Endothelial cell of umbilical vein (primary cell): ENCODE measurements around the gene OTOS. TPM values are rescaled to one million over a fixed set of nuclear protein-coding genes. Genes with fewer than 3 reads are reported as not detected.

Experiments
- BruUV-seq: library from RNA; stranded (reverse); fragments of 400-500 nt; replicated peaks from 2 replicates; lab custom pipeline; 2021; lab: Mats Ljungman, UMichigan
- CTCF ChIA-PET: fragments of 300-600, 350-600 bp; sonication (Branson Sonifier 250); formaldehyde crosslinking; loops from one replicate; lab custom pipeline; 2021; ENCODE audit warnings: antibody characterized with exemption, inconsistent platforms; lab: Charles Lee
- POLR2A ChIA-PET: fragments of 300-600, 350-600 bp; sonication (Branson Sonifier 250); formaldehyde crosslinking; loops from one replicate; lab custom pipeline; 2021; ENCODE audit warnings: antibody characterized with exemption, inconsistent platforms; lab: Charles Lee
- DNase-seq: peaks from one replicate; pipeline ENCODE4 v3.0.0-alpha.2; 2011; ENCODE audit warnings: low read depth, low spot score
- FAIRE-seq: peaks from 2 replicates; lab custom pipeline; 2011; peaks lifted over from hg19 to GRCh38; lab: Jason Lieb, UNC
- H2AFZ ChIP-seq: 2 replicates; pipeline ENCODE4 v1.6.0; 2012; ENCODE audit warnings: low read depth, low read length, control low read depth, inconsistent platforms
- H3K27ac ChIP-seq: 2 replicates; pipeline ENCODE4 v1.5.1; 2011; ENCODE audit warnings: low read depth, mild to moderate bottlenecking, control low read depth, low read length, moderate library complexity; ENCODE audit not compliant: insufficient read depth
- H3K27me3 ChIP-seq, 2 experiments: 2 replicates each; pipeline versions ENCODE4 v1.6.0 to v1.6.1; 2011; ENCODE audit warnings: low read length in 2 of 2, mixed read lengths in 1 of 2; ENCODE audit not compliant: control insufficient read depth in 2 of 2, insufficient read depth in 2 of 2
- H3K36me3 ChIP-seq, 2 experiments: 2 replicates in 1 of 2; 3 replicates in 1 of 2; pipeline ENCODE4 v1.5.1; 2011; ENCODE audit warnings: low read length in 2 of 2, mild to moderate bottlenecking in 1 of 2, moderate library complexity in 1 of 2; ENCODE audit not compliant: control insufficient read depth in 2 of 2, insufficient read depth in 2 of 2; ENCODE audit errors: extremely low read depth in 1 of 2
- H3K4me1 ChIP-seq: 3 replicates; pipeline ENCODE4 v1.5.1; 2011; ENCODE audit warnings: mild to moderate bottlenecking, low read length; ENCODE audit not compliant: control insufficient read depth, insufficient read depth; ENCODE audit errors: extremely low read depth
- H3K4me2 ChIP-seq: 2 replicates; pipeline ENCODE4 v1.6.1; 2011; ENCODE audit warnings: low read length, control low read depth, mixed read lengths; ENCODE audit not compliant: insufficient read depth
- H3K4me3 ChIP-seq, 3 experiments: fragments of 200-600 bp in 1 of 3; sonication (generic), shearing (Covaris generic) in 1 of 3; replicated peaks in 1 of 3; 2 replicates each; pipeline ENCODE4 v1.5.1; 2011 to 2016; ENCODE audit warnings: control low read depth in 3 of 3, low read length in 3 of 3, mild to moderate bottlenecking in 2 of 3, inconsistent platforms in 1 of 3, low read depth in 1 of 3, moderate library complexity in 1 of 3; ENCODE audit not compliant: insufficient read depth in 1 of 3
- H3K79me2 ChIP-seq: 2 replicates; pipeline ENCODE4 v1.6.0; 2012; ENCODE audit warnings: low read length, inconsistent platforms; ENCODE audit not compliant: control insufficient read depth, insufficient read depth
- H3K9ac ChIP-seq: replicated peaks from 2 replicates; pipeline ENCODE3; 2011; ENCODE audit warnings: low read length, control low read depth; ENCODE audit not compliant: insufficient read depth; ENCODE audit errors: extremely low read depth
- H3K9me1 ChIP-seq: replicated peaks from 3 replicates; pipeline ENCODE4 v1.6.0; 2011; ENCODE audit warnings: mild to moderate bottlenecking, low read length; ENCODE audit not compliant: control insufficient read depth, insufficient read depth; ENCODE audit errors: extremely low read depth
- H3K9me3 ChIP-seq: replicated peaks from 2 replicates; pipeline ENCODE4 v1.5.1; 2012; ENCODE audit warnings: low read length, inconsistent platforms; ENCODE audit not compliant: control insufficient read depth, insufficient read depth
- H4K20me1 ChIP-seq: replicated peaks from 2 replicates; pipeline ENCODE3; 2011; ENCODE audit warnings: mild to moderate bottlenecking, low read length; ENCODE audit not compliant: control insufficient read depth, insufficient read depth; ENCODE audit errors: extremely low read depth
- CTCF ChIP-seq, 2 donors: IDR thresholded peaks; 1 replicate in 1 of 2; 2 replicates in 1 of 2; pipeline ENCODE4 v1.5.1; 2011; ENCODE audit warnings: low read length in 2 of 2, mild to moderate bottlenecking in 2 of 2, moderate library complexity in 2 of 2, control low read depth in 1 of 2, inconsistent platforms in 1 of 2, low read depth in 1 of 2; ENCODE audit not compliant: insufficient read depth in 1 of 2; ENCODE audit errors: extremely low read depth in 1 of 2
- EZH2 ChIP-seq: IDR thresholded peaks from 2 replicates; pipeline ENCODE4 v1.6.1; 2012; ENCODE audit warnings: borderline replicate concordance, low read depth, mild to moderate bottlenecking, moderate library complexity, low read length, inconsistent platforms; ENCODE audit not compliant: severe bottlenecking
- FOS ChIP-seq: IDR thresholded peaks from 2 replicates; pipeline ENCODE4 v1.6.1; 2011; ENCODE audit warnings: mild to moderate bottlenecking, low read length, moderate library complexity, borderline replicate concordance; ENCODE audit not compliant: insufficient read depth
- GATA2 ChIP-seq: IDR thresholded peaks from 2 replicates; pipeline ENCODE4 v1.7.0; 2011; ENCODE audit warnings: low read depth, mild to moderate bottlenecking, moderate library complexity, mixed read lengths, low read length; ENCODE audit not compliant: insufficient read length, insufficient read depth
- JUN ChIP-seq: IDR thresholded peaks from 2 replicates; pipeline ENCODE4 v1.6.1; 2011; ENCODE audit warnings: borderline replicate concordance, low read depth; ENCODE audit not compliant: insufficient read length, insufficient read depth
- MAX ChIP-seq: IDR thresholded peaks from 2 replicates; pipeline ENCODE4 v1.6.1; 2011; ENCODE audit not compliant: insufficient read depth, insufficient read length
- MYC ChIP-seq: IDR thresholded peaks from one replicate; pipeline ENCODE4 v1.6.1; 2011; ENCODE audit warnings: mild to moderate bottlenecking, low read depth, low read length
- POLR2A ChIP-seq: IDR thresholded peaks from 2 replicates; pipeline ENCODE4 v1.6.1; 2012; ENCODE audit warnings: low read depth, mild to moderate bottlenecking, control low read depth, low read length
- POLR2AphosphoS5 ChIP-seq: IDR thresholded peaks from 2 replicates; pipeline ENCODE4 v1.6.1; 2012; ENCODE audit warnings: low read depth, mild to moderate bottlenecking, control low read depth, low read length, moderate library complexity; ENCODE audit not compliant: insufficient read depth
- dilution Hi-C: fragments of 300-500 bp; cut with MboI; formaldehyde crosslinking; loops from one replicate; pipeline ENCODE4 v1.15.0; 2019; ENCODE audit warnings: low sequenced_read_pairs; ENCODE audit not compliant: extremely low pct_ligation_motif_present
- intact Hi-C: fragments of 100-400 bp; cut with micrococcal nuclease; formaldehyde crosslinking; loops from one replicate; pipeline ENCODE4 v1.10.0; 2022
- polyA plus RNA-seq, 4 experiments: library from polyadenylated mRNA; depleted of rRNA in 3 of 4; stranded (reverse) in 3 of 4; unstranded in 1 of 4; fragments of >200 nt; gene quantifications; 2 replicates each; pipeline versions ENCODE4 v1.2.1 to v1.2.3, GENCODE V29; 2011 to 2012; ENCODE audit warnings: missing spikeins in 1 of 4
- total RNA-seq: library from RNA; stranded (reverse); gene quantifications from 2 replicates; pipeline ENCODE4 v1.2.3, GENCODE V29; 2021

The OTOS gene
- total and polyA plus RNA-seq, 2 donors (not counting 3 experiments of a cell fraction or from before 2014, with no cell fraction given): not detected

- BruUV-seq: no TSS peak
- dilution Hi-C loops (no loop called here), intact Hi-C loops (no loop called here)
- no peak overlapping the region for H3K4me3 ChIP-seq
- CTCF ChIA-PET: interaction anchor here (0.6 to 1.9 kb wide), 6 partner anchors 11 to 194 kb away, joined by 3 to 5 read pairs (median 4); partner anchors contain the start of gene OTOS
- TF ChIP-seq JUN (no peak), POLR2AphosphoS5 (no peak), MAX (no peak), EZH2 (no peak), POLR2A (no peak), MYC (no peak), GATA2 (no peak), FOS (no peak), CTCF (IDR thresholded peaks at IDR 0.05; ENCODE audit: extremely low read depth in 1 of 2, insufficient read depth in 1 of 2, low read depth in 1 of 2, low read length in 2 of 2) (no peak)
- H2AFZ ChIP-seq: no peak overlapping the region
- no peaks in the 10 kb centered on the region for H3K4me1 ChIP-seq
- no peak overlapping the region for H3K9ac ChIP-seq
- H3K9me1 ChIP-seq: no peaks in the 10 kb centered on the region
- H4K20me1 ChIP-seq: no peaks in the 10 kb centered on the region
- H3K4me2 ChIP-seq: no peak overlapping the region
- no peaks in the 10 kb centered on the region for H3K27me3 ChIP-seq
- H3K79me2 ChIP-seq: peaks cover 5% of the 10 kb centered on the region
- no peak for DNase-seq
- H3K9me3 ChIP-seq: no peaks in the 10 kb centered on the region
- FAIRE-seq: no peak
- POLR2A ChIA-PET: interaction anchor here (0.6 kb wide), 1 partner anchor 48 kb away, joined by 3 read pairs; no protein-coding TSS in a partner anchor
- H3K27ac ChIP-seq: no peak overlapping the region
- H3K36me3 ChIP-seq: peaks cover 10 to 43% of the 10 kb centered on the region in 2 experiments
Observed at GRCh38 chr2:240129311-240129710, 11.1 kb downstream of the OTOS start.
